T-helper 17 cell (primary cell): ENCODE data around the gene OPN1SW. TPM values are rescaled to one million over a fixed set of nuclear protein-coding genes. Genes with fewer than 3 reads are reported as not detected.

Experiments used
- ATAC-seq: fragments of 150-1000 bp; cut with Tn5 transposase; 2 replicates; pipeline ENCODE4 v1.10.0; 2021; ENCODE audit warnings: mild to moderate bottlenecking, moderate library complexity
- DNase-seq, 3 donors: peaks; one replicate each; pipeline versions ENCODE4 v3.0.0 to v3.0.0-alpha.2; 2020 to 2021
- H3K9me3 ChIP-seq: one replicate; pipeline ENCODE4 v1.7.0; 2013; ENCODE audit warnings: low read length, mild to moderate bottlenecking; ENCODE audit not compliant: control insufficient read depth, poor library complexity, severe bottlenecking
- H3K27ac Mint-ChIP-seq: one replicate; pipeline ENCODE4 v1.8.0; 2022; ENCODE audit warnings: mild to moderate bottlenecking, moderate library complexity, mixed read lengths
- H3K27me3 Mint-ChIP-seq: one replicate; pipeline ENCODE4 v1.8.0; 2022; ENCODE audit warnings: mixed read lengths
- H3K36me3 Mint-ChIP-seq: one replicate; pipeline ENCODE4 v1.8.0; 2022; ENCODE audit warnings: low read depth, mixed read lengths
- H3K4me1 Mint-ChIP-seq: one replicate; pipeline ENCODE4 v1.8.0; 2022; ENCODE audit warnings: mild to moderate bottlenecking, mixed read lengths
- H3K4me3 Mint-ChIP-seq: one replicate; pipeline ENCODE4 v1.8.0; 2022; ENCODE audit warnings: mild to moderate bottlenecking, moderate library complexity, mixed read lengths
- total RNA-seq, 4 donors: library from RNA in 2 of 4; stranded (reverse) in 2 of 4; gene quantifications; one replicate each; pipeline ENCODE4 v1.2.3 and lab custom pipeline; 2022 to 2026

Gene OPN1SW
- total RNA-seq, 2 donors from 2014 or later, result not detected

DNA sequence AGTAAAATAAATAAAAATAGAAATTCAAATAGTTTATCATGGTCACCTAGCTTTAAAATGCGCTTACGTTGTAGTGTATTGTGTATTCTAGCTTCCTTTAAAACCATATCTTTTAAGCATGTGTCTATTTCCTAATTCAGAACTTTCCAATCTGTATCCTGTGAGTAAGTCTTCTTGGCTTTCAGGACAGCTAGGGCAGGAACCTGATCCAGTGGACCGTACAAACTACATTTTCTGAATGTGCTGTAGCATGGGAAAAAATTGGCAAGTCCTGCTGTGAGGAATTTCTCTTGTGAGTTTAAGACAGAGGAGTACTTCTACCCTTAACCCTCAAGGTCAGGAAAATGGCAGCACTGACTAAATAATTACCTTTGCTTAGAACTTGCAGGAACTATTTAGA lies 12.1 kb downstream of the OPN1SW start:
- no peak overlapping the region for H3K27ac Mint-ChIP-seq
- H3K27me3 Mint-ChIP-seq, result no peaks in the 10 kb centered on the region
- ATAC-seq (no peak), DNase-seq (no peak)
- H3K36me3 Mint-ChIP-seq, result peaks cover 2% of the 10 kb centered on the region
- no peaks in the 10 kb centered on the region for H3K9me3 ChIP-seq
- H3K4me1 Mint-ChIP-seq, result peaks cover 2% of the 10 kb centered on the region
- H3K4me3 Mint-ChIP-seq, result no peak overlapping the region

DNA sequence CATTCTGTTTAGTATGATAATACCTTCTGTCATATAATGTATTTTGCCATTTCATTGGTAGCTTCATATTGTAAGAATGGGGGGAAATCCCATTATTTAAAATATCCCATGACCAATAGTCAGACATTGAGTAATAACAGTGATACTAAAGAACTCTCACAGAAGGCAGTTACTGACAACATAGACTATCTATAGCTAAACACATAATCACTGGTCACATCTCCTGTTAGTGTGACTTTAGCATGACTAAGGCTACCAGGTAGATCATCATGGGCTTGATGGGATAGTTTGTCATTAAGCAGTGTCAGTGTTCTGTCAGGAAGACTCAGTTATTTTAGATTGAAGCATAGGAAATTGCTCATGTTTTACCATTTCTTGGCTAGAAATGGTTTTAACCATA lies 16.4 kb downstream of the OPN1SW start:
- no peaks in the 10 kb centered on the region for H3K9me3 ChIP-seq
- Mint-ChIP-seq H3K36me3 (peaks cover 5% of the 10 kb centered on the region), H3K4me3 (no peak overlapping the region), H3K27ac (no peak overlapping the region), H3K4me1 (peaks cover 2% of the 10 kb centered on the region), H3K27me3 (no peaks in the 10 kb centered on the region)
- ATAC-seq (no peak), DNase-seq (no peak)

DNA sequence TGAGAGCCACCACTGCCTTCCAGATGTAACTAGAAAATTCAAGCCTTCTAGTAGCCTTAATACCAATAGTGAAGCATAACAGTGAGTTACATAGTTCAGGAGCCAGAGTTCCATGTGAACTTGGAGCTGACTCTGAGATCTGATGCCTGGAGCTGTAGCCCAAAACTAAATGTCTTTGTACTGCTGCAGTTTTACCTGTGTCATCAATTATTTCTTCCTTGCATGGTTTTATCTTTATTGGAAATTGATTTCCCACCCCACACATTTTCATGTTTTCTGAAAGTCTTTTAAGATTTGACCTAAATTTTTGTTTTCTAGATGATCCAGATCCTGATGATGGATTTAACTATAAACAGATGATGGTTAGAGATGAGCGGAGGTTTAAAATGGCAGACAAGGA lies 17.0 kb downstream of the OPN1SW start:
- Mint-ChIP-seq H3K4me1 (peaks cover 2% of the 10 kb centered on the region), H3K27ac (no peak overlapping the region), H3K36me3 (peaks cover 6% of the 10 kb centered on the region), H3K27me3 (no peaks in the 10 kb centered on the region), H3K4me3 (no peak overlapping the region)
- ATAC-seq (no peak), DNase-seq (no peak)
- no peaks in the 10 kb centered on the region for H3K9me3 ChIP-seq

DNA sequence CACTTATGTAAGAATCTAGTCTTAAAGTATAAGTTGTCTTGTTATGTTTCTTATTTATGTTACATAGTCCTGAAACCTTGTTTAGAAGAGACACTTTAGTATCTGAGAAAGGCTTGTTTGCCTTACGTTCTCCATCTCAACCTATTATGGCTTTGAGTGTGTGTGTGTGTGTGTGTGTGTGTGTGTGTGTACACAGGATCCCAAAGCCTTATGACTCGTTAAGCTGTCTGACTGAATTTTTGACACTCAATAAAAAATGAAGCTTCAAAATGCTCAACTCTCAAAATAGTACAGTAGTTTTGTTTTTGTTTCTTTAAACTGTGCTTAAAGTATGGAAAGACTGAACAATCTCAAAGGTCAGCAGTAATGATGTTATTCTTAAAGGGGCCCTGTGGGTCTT lies 18.4 kb downstream of the OPN1SW start:
- peak overlapping the region; percentile 16 for H3K27ac Mint-ChIP-seq
- no peak for ATAC-seq
- H3K9me3 ChIP-seq, result no peaks in the 10 kb centered on the region
- DNase-seq, result no peak
- H3K27me3 Mint-ChIP-seq, result no peaks in the 10 kb centered on the region
- peaks cover 6% of the 10 kb centered on the region for H3K36me3 Mint-ChIP-seq
- H3K4me1 Mint-ChIP-seq, result peaks cover 2% of the 10 kb centered on the region
- H3K4me3 Mint-ChIP-seq, result no peak overlapping the region

DNA sequence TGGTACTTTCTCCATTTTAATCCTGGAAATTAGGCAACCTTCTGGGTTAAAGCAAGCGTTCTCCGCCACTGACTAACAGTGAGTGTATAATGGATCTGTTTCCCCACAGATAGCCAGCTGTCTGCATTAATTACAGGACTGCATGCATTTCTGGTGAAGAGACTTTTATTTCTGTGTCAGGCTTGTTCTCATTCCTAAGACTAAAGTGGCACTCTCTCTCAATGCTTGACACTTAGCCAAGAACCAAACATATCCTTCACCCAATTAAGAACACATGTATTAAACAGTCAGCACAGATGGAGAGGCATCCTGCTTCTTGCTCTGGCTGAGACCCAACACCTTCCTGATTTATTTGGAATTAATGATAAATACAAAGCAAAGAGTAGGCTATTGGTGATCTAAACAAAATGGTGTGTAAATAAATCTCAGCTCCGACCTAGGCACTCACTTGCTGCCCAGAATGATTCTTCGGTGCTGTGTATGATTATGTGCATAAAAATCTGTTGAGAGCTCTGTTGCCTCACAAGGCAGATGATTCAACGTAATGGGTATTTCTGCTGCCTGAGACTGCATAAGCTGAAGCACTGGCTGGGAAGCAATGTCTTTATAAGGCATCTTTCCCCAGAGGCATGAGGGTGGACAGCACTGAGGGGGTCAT lies 19.6 kb downstream of the OPN1SW start:
- no peak overlapping the region for H3K4me3 Mint-ChIP-seq
- H3K27ac Mint-ChIP-seq, result peak overlapping the region; percentile 16
- H3K36me3 Mint-ChIP-seq, result peaks cover 6% of the 10 kb centered on the region

DNA sequence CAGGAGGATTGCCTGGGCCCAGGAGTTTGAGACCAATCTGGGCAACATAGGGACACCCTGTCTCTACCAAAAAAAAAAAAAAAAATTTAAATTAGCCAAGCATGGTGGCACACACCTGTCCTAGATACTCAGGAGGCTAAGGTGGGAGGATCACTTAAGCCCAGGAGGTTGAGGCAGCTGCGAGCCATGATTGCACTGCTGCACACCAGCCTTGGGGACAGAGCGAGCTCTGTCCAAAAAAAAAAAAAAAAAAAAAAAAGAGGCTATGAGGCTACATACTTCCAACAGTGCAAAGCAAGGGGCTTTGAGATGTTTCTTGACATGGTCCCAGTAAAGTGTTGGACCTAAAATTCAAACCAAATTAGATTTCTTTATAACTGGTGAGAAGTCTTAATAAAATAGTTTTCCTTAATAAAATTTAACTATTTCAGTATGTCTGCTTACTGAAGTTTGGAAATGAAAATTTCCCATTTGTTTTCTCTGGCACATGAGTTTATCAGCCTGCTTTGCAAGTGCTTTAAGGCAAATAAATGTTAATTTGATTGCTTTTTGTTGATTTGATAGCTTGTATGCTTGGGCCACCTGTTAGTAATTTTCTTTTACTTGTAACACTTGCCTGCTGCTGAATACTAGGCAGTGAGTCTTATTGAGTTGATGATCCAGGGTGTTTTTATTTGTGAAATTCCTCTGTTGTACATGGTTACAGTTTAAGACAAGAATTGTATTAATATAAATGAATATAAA lies 20.3 kb downstream of the OPN1SW start:
- H3K4me1 Mint-ChIP-seq, result peaks cover 2% of the 10 kb centered on the region
- ATAC-seq (no peak), DNase-seq (no peak)
- H3K27me3 Mint-ChIP-seq, result no peaks in the 10 kb centered on the region
- H3K9me3 ChIP-seq, result no peaks in the 10 kb centered on the region
- peaks cover 6% of the 10 kb centered on the region for H3K36me3 Mint-ChIP-seq
- no peak overlapping the region for H3K27ac Mint-ChIP-seq
- H3K4me3 Mint-ChIP-seq, result no peak overlapping the region

More for the DNA sequence above, 19.6 kb downstream of the OPN1SW start:
- Mint-ChIP-seq H3K27me3 (no peaks in the 10 kb centered on the region), H3K4me1 (peaks cover 2% of the 10 kb centered on the region)
- DNase-seq (no peak), ATAC-seq (no peak)
- H3K9me3 ChIP-seq, result no peaks in the 10 kb centered on the region

DNA sequence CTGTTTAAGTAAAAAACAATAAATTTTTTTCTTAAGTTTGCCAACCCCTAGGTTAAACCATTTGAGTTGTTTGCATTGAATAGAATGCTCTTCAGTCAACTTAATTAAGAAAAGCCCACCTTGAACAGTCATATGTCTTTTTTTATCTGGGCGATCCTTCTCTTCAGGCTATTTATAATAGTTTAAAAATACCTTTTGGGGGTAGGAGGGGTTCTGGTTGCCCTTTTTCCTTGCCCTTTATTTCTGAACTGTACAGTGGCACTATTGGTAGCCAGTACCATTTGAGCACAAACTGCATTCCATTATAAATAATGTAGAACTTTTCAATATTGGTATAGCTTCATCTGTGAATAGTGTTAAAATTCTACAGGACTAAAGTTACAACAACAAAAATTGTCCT lies 23.3 kb downstream of the OPN1SW start:
- DNase-seq, result no peak
- H3K4me3 Mint-ChIP-seq, result no peak overlapping the region
- no peak overlapping the region for H3K27ac Mint-ChIP-seq
- H3K9me3 ChIP-seq, result no peaks in the 10 kb centered on the region
- peaks cover 3% of the 10 kb centered on the region for H3K36me3 Mint-ChIP-seq
- ATAC-seq, result no peak
- no peaks in the 10 kb centered on the region for H3K27me3 Mint-ChIP-seq
- peaks cover 4% of the 10 kb centered on the region for H3K4me1 Mint-ChIP-seq

DNA sequence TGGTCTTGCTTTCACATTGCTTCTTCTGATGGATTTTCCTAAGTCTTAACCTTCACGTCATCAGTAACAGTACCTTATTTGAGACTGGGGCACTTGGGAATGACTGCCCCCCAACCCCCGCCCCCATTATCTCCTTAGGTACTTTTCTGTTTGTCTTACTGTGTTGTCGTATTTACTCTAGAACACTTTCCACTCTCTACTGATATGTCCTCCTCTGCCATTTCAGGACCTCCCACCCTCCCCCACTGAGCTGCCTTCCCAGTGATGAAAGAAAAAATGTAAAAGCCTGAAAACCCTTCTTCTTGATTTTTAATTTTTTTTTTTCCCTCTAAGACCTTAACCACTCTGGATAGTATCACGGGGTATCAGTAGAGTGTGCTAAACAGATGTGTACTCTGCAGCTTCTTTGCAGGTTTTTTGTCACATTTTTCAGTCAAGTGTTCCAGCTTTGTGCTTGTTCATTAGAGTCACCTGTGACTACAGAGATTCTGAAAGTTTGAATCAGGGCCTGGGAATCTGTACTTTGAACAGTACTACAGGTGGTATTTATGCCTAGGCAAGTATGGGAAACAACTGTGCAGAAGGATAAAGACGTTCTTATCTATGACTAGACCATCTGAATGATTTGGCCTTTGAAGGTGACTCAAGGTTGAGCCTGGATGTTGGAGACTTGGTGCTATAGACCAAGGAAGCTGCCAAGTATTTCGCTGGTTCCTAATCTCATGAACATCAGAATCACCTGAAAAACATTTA lies 28.1 kb downstream of the OPN1SW start:
- H3K9me3 ChIP-seq, result no peaks in the 10 kb centered on the region
- peaks cover 14% of the 10 kb centered on the region for H3K4me1 Mint-ChIP-seq
- no peak overlapping the region for H3K27ac Mint-ChIP-seq
- no peak overlapping the region for H3K4me3 Mint-ChIP-seq
- ATAC-seq, result no peak
- H3K36me3 Mint-ChIP-seq, result no peaks in the 10 kb centered on the region
- no peaks in the 10 kb centered on the region for H3K27me3 Mint-ChIP-seq
- DNase-seq, result no peak

DNA sequence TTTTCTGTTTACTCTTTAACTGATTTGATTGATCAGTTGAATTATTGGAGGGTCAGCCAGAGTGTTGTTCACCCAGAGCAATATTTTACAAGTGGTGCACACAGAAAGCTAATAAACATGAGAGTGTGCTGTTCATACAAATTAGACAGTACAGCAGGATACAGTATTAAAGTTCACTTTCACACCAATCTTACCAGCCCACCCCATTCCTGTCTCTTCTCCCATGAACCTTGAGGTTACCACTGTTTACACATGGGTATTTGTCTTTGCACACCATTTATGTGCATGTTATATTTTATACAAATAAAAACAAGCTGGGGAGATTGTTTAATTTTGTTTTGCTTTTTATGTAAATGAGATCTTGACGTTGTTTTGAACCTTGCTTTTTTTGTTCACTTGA lies 29.9 kb downstream of the OPN1SW start:
- H3K9me3 ChIP-seq, result no peaks in the 10 kb centered on the region
- DNase-seq, result no peak
- H3K27ac Mint-ChIP-seq, result peak overlapping the region; percentile 16
- no peaks in the 10 kb centered on the region for H3K36me3 Mint-ChIP-seq
- no peaks in the 10 kb centered on the region for H3K27me3 Mint-ChIP-seq
- ATAC-seq, result no peak
- peaks cover 25% of the 10 kb centered on the region for H3K4me1 Mint-ChIP-seq
- H3K4me3 Mint-ChIP-seq, result no peak overlapping the region

DNA sequence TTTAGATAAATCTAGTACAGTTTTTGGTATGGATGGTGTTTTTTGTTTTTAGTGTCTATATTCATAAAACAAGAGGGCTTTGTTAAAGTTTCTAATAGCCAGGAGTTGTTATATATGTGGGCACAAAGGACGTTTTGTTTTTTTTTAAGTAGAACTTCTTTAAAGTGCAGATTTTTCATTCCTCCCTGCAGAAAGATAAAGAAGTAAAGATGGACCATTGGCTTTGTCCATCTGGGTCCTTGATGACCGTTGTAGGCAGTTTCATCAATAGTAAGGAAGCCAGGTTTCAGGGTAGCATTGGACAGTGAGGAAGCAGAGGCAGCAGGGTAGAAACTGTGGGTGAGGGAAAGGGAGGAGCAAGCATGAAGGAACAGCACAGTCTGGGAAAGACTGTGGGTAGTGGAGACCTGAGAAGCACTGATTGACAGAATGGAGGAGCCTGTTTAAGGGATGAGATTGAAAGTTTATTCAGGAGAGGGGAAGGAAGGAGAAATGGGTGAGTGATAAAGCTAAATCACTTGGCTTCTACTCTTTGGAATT lies 31.2 kb downstream of the OPN1SW start:
- H3K36me3 Mint-ChIP-seq, result peaks cover 2% of the 10 kb centered on the region
- peaks cover 33% of the 10 kb centered on the region for H3K4me1 Mint-ChIP-seq
- H3K27me3 Mint-ChIP-seq, result no peaks in the 10 kb centered on the region
- H3K9me3 ChIP-seq, result no peaks in the 10 kb centered on the region
- ATAC-seq (no peak), DNase-seq (no peak)
- H3K27ac Mint-ChIP-seq, result peak overlapping the region; percentile 81
- no peak overlapping the region for H3K4me3 Mint-ChIP-seq

DNA sequence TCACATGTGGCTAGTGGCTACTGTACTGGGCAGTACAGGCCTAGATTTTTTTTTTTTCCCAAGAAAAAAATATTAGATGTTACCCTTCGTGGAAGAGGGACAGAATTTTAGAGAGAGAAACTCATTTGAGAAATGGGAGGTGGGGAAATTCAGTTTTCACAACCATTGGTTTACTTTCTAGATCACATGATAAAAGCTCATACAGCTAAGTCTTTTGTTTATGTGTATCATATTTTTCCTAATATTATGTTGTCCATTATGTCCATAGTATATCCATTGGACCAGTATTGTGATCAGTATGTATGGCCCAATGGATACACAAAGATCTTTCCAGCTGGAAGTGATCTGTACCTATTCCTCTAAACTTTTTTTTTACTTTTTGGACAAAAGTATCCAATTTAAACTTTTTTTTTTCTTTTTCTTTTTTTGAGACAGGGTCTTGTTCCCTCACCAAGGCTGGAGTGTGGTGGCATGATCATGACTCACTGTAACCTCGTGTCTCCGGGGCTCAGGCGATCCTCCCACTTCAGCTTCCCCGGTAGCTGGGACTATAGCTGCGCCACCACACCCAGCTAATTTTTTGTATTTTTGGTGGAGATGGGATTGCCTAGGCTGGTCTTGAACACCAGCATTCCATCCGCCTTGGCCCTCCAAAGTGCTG lies 32.4 kb downstream of the OPN1SW start:
- H3K4me1 Mint-ChIP-seq, result peaks cover 42% of the 10 kb centered on the region
- peaks cover 2% of the 10 kb centered on the region for H3K36me3 Mint-ChIP-seq
- no peak overlapping the region for H3K27ac Mint-ChIP-seq
- no peaks in the 10 kb centered on the region for H3K27me3 Mint-ChIP-seq
- no peak overlapping the region for H3K4me3 Mint-ChIP-seq
- no peak for ATAC-seq
- no peak for DNase-seq
- H3K9me3 ChIP-seq, result no peaks in the 10 kb centered on the region

DNA sequence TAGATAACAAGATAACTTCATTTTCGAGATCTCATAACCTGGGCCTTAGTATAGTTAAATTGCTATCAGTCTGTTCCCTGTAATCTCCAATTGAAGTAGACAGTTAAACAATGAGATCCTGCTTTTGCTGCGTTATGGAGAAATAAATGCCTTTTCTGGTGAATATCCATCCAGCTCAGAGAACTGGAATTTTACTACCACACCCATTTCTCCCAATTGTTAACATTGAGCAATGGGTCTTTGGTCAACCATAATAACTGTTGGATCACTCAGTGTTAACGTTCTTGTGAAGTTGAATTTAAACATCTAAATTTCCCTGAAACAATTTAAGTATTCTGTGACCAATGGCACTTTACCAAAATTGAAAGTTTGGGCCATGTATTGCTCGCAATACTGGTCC lies 33.4 kb downstream of the OPN1SW start:
- no peaks in the 10 kb centered on the region for H3K9me3 ChIP-seq
- no peaks in the 10 kb centered on the region for H3K27me3 Mint-ChIP-seq
- H3K4me1 Mint-ChIP-seq, result peaks cover 40% of the 10 kb centered on the region
- DNase-seq, result no peak
- ATAC-seq, result no peak
- H3K27ac Mint-ChIP-seq, result no peak overlapping the region
- H3K36me3 Mint-ChIP-seq, result peaks cover 2% of the 10 kb centered on the region
- no peak overlapping the region for H3K4me3 Mint-ChIP-seq

DNA sequence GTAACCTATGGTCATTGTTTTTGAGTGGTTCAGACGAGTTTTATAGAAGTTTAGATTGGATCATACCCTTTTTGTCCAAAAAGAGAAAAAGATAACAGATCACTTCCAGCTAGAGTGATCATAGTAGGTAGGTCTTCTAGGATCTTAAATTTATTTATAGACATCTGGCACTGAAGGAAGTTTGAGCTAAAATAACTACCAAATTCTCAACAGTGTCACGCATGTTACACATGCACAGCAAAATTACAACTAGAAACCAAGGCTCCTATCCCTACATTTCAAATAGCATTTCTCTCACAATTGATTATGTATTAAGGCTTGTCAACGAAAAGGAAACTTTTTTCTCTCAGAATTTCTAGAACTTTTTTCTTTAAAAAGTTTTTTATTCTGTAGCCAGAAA lies 34.1 kb downstream of the OPN1SW start:
- Mint-ChIP-seq H3K4me1 (peaks cover 38% of the 10 kb centered on the region), H3K36me3 (peaks cover 2% of the 10 kb centered on the region), H3K4me3 (no peak overlapping the region), H3K27me3 (peaks cover 4% of the 10 kb centered on the region), H3K27ac (no peak overlapping the region)
- ATAC-seq (no peak), DNase-seq (no peak)
- no peaks in the 10 kb centered on the region for H3K9me3 ChIP-seq
